HFFc6 (cell line): ENCODE measurements around the gene PKHD1. TPM values are rescaled to one million over a fixed set of nuclear protein-coding genes. Genes with fewer than 3 reads are reported as not detected.

ENCODE experiments used
- DNase-seq: peaks from one replicate; pipeline ENCODE4 v3.0.0-alpha.2; 2018
- H3K27ac Mint-ChIP-seq: 2 replicates; pipeline ENCODE4 v1.8.0; 2020; ENCODE audit warnings: mild to moderate bottlenecking, mixed read lengths
- H3K27me3 Mint-ChIP-seq: 2 replicates; pipeline ENCODE4 v1.8.0; 2021; ENCODE audit warnings: mild to moderate bottlenecking, moderate library complexity, mixed read lengths; ENCODE audit not compliant: insufficient read depth
- H3K36me3 Mint-ChIP-seq: 2 replicates; pipeline ENCODE4 v1.8.0; 2021; ENCODE audit warnings: low read depth, mixed read lengths
- H3K4me1 Mint-ChIP-seq: 2 replicates; pipeline ENCODE4 v1.8.0; 2020; ENCODE audit warnings: low read depth, mixed read lengths
- H3K4me3 Mint-ChIP-seq: 2 replicates; pipeline ENCODE4 v1.8.0; 2020; ENCODE audit warnings: mild to moderate bottlenecking, moderate library complexity, mixed read lengths
- H3K9me3 Mint-ChIP-seq: 2 replicates; pipeline ENCODE4 v1.8.0; 2020; ENCODE audit warnings: mild to moderate bottlenecking, mixed read lengths
- total RNA-seq, 6 experiments: library from RNA; stranded (reverse); fragmentation: NEBNext Ultra II Directional; extraction: Animal tissue kit (Norgen Biotek cat#: 25700); gene quantifications; 2 replicates in 1 of 6; 3 replicates in 5 of 6; pipeline ENCODE4 v1.2.3, GENCODE V29; 2021
- TF ChIP-seq, protein P1 (sequence below): fragments of 200-600 bp; sonication (generic); IDR thresholded peaks from 2 replicates; pipeline ENCODE4 v1.5.0; 2021; ENCODE audit warnings: antibody characterized with exemption, mild to moderate bottlenecking

Gene PKHD1
- total RNA-seq, 6 experiments from 2014 or later: not detected

- no peak for DNase-seq
- Mint-ChIP-seq H3K27me3 (no peaks in the 10 kb centered on the region), H3K27ac (no peak overlapping the region), H3K4me3 (no peak overlapping the region), H3K36me3 (no peaks in the 10 kb centered on the region), H3K4me1 (no peaks in the 10 kb centered on the region), H3K9me3 (no peaks in the 10 kb centered on the region)
- TF ChIP-seq, protein P1, sequence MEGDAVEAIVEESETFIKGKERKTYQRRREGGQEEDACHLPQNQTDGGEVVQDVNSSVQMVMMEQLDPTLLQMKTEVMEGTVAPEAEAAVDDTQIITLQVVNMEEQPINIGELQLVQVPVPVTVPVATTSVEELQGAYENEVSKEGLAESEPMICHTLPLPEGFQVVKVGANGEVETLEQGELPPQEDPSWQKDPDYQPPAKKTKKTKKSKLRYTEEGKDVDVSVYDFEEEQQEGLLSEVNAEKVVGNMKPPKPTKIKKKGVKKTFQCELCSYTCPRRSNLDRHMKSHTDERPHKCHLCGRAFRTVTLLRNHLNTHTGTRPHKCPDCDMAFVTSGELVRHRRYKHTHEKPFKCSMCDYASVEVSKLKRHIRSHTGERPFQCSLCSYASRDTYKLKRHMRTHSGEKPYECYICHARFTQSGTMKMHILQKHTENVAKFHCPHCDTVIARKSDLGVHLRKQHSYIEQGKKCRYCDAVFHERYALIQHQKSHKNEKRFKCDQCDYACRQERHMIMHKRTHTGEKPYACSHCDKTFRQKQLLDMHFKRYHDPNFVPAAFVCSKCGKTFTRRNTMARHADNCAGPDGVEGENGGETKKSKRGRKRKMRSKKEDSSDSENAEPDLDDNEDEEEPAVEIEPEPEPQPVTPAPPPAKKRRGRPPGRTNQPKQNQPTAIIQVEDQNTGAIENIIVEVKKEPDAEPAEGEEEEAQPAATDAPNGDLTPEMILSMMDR: no peak
Observed at GRCh38 chr6:52045481-52045880, 41.9 kb downstream of the PKHD1 start.

DNA sequence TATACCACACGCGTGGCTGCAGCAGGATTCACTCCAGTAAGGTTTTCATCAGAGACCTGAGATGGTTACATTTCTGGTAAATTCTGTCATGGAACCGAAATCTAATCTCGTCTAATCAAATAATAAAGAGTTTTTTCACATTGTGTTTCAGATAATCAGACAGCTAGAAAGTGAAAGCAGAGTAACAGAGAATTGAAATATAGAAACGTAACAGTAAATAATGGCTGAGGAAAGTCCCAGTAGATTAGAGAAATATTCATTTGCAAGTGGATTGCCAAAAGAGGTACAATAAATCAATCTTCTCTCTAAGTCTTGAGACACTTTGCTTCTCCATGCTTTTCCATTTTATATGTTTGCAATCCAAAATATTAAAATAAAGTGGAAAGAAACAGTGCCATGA lies 42.4 kb downstream of the PKHD1 start:
- DNase-seq: no peak
- Mint-ChIP-seq H3K27ac (no peak overlapping the region), H3K9me3 (no peaks in the 10 kb centered on the region), H3K4me3 (no peak overlapping the region), H3K36me3 (no peaks in the 10 kb centered on the region), H3K27me3 (no peaks in the 10 kb centered on the region), H3K4me1 (no peaks in the 10 kb centered on the region)
- TF ChIP-seq, protein P1: no peak

- no peaks in the 10 kb centered on the region for H3K9me3 Mint-ChIP-seq
- H3K4me1 Mint-ChIP-seq: no peaks in the 10 kb centered on the region
- H3K27me3 Mint-ChIP-seq: no peaks in the 10 kb centered on the region
- no peak overlapping the region for H3K4me3 Mint-ChIP-seq
- no peak for DNase-seq
- TF ChIP-seq, protein P1: no peak
- H3K36me3 Mint-ChIP-seq: no peaks in the 10 kb centered on the region
- no peak overlapping the region for H3K27ac Mint-ChIP-seq
Observed at GRCh38 chr6:52042141-52042885, 45.1 kb downstream of the PKHD1 start.

DNA sequence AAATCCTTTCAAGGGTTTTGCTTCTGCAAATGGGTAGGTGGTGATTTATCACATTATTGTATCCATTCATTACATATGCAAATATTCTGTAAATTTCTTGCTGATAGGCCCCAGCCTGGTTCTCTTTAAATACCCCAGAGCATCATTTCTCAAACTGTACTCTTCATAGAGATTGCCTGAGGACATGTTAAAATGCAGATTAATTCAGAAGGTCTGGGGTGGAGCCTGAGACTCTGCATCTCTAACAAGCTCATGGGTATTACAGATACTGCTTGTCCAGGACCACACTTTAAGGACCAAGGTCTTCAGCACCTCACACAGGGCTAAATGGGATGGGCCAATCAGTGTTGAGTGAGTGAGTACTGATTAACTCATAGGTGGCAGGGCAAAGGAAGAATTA lies 46.3 kb downstream of the PKHD1 start:
- Mint-ChIP-seq H3K4me1 (no peaks in the 10 kb centered on the region), H3K9me3 (no peaks in the 10 kb centered on the region), H3K4me3 (no peak overlapping the region), H3K27me3 (no peaks in the 10 kb centered on the region), H3K36me3 (no peaks in the 10 kb centered on the region), H3K27ac (no peak overlapping the region)
- DNase-seq: no peak
- TF ChIP-seq, protein P1: no peak

DNA sequence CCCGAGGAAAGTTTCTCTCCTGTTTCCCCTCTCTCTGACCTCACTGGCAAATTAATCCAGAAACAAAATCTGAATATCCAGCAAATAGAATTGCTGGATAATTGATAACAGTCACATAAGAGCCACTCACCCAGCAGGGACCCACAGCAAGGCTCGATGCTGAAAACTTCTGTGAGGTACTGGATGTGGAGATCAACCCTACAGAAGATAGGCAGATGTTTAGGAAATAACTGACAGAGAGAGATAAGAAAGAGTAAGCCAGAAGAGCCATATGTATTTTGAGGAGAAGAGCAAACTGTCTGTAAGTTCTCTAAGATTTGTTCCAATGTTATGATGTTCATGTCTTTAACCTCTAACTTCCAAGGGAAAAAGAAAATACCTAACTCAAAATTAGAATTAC lies 59.7 kb downstream of the PKHD1 start:
- Mint-ChIP-seq H3K4me1 (no peaks in the 10 kb centered on the region), H3K36me3 (no peaks in the 10 kb centered on the region), H3K27me3 (peaks cover 2% of the 10 kb centered on the region), H3K4me3 (no peak overlapping the region), H3K9me3 (no peaks in the 10 kb centered on the region), H3K27ac (no peak overlapping the region)
- TF ChIP-seq, protein P1: no peak
- DNase-seq: no peak
